Measurements from ENCODE around the gene TENM3. TPM values are rescaled to one million over a fixed set of nuclear protein-coding genes. Genes with fewer than 3 reads are reported as not detected.
"Not testable (repeated sequence)": the region's sequence is repeated elsewhere in the genome, so short reads cannot be mapped to it uniquely, and the experiment has no call there.

TENM3 gene
- total RNA-seq (ENCODE audit: low replicate concordance) = 6.3 and 14.0 TPM in 2 replicates

- DNase-seq (ENCODE audit: low read depth) = not testable (repeated sequence)
These were observed at the start of gene TENM3 for GRCh38 chr4:182243204-182243603. Gene TENM3 (plus strand): TSS chr4:182243402. CDS start chr4:182324021, 80,619 bp downstream.

GRCh38 chr4:182194091-182194824 is 48.9 kb upstream of the TENM3 start:
- H3K4me3 ChIP-seq (ENCODE audit: low read depth, low read length) = no peak overlapping the region
- DNase-seq (ENCODE audit: low read depth) = no peak
- TF ChIP-seq, protein P1, sequence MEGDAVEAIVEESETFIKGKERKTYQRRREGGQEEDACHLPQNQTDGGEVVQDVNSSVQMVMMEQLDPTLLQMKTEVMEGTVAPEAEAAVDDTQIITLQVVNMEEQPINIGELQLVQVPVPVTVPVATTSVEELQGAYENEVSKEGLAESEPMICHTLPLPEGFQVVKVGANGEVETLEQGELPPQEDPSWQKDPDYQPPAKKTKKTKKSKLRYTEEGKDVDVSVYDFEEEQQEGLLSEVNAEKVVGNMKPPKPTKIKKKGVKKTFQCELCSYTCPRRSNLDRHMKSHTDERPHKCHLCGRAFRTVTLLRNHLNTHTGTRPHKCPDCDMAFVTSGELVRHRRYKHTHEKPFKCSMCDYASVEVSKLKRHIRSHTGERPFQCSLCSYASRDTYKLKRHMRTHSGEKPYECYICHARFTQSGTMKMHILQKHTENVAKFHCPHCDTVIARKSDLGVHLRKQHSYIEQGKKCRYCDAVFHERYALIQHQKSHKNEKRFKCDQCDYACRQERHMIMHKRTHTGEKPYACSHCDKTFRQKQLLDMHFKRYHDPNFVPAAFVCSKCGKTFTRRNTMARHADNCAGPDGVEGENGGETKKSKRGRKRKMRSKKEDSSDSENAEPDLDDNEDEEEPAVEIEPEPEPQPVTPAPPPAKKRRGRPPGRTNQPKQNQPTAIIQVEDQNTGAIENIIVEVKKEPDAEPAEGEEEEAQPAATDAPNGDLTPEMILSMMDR (IDR thresholded peaks at IDR 0.05; ENCODE audit: insufficient read depth, low read length) = no peak

More at GRCh38 chr4:182243204-182243603, at the start of gene TENM3:
- H3K4me3 ChIP-seq (ENCODE audit: low read depth, low read length) = not testable (repeated sequence)

DNA sequence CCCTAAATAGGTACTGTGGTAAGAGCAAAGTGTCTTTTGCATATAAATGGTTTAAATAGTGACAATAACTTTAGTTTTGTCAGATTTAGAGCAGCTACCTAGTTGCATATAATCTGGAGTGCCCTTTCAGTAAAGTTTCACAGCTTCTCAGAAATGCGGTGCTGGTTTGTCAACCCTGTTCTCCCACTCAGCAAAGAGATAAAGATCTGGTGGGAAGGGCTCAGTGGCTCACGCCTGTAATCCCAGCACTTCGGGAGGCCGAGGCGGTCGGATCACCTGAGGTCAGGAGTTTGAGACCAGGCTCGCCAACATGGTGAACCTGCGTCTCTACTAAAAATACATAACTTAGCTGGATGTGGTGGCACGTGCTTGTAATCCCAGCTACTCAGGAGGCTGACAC is 45.6 kb upstream of the TENM3 start:
- TF ChIP-seq, protein P1 (IDR thresholded peaks at IDR 0.05; ENCODE audit: insufficient read depth, low read length) = no peak
- no peak for DNase-seq (ENCODE audit: low read depth)
- no peak overlapping the region for H3K4me3 ChIP-seq (ENCODE audit: low read depth, low read length)

- no peak for DNase-seq (ENCODE audit: low read depth)
These were observed 41.3 kb upstream of the TENM3 start for GRCh38 chr4:182201871-182202270.

DNA sequence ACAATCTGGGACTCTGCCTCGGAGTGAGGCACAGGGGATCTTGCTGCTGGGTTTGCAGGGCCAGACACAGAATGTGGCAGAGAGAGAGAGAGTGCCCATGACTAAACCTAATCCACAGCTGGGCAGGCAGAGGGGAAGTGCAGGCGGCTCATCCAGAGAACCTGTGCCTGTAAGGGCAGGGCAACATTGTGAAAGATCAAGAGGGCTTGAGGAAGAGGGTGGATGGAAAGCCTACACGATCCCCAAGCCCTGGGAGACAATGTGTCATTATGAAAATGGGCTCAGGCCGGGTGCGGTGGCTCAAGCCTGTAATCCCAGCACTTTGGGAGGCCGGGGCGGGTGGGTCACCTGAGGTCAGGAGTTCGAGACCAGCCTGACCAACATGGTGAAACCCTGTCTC is 40.6 kb upstream of the TENM3 start:
- DNase-seq (ENCODE audit: low read depth) = no peak
- H3K4me3 ChIP-seq (ENCODE audit: low read depth, low read length) = no peak overlapping the region
- TF ChIP-seq, protein P1 (IDR thresholded peaks at IDR 0.05; ENCODE audit: insufficient read depth, low read length) = no peak

More at GRCh38 chr4:182201871-182202270, 41.3 kb upstream of the TENM3 start:
- H3K4me3 ChIP-seq (ENCODE audit: low read depth, low read length) = no peak overlapping the region
- TF ChIP-seq, protein P1 (IDR thresholded peaks at IDR 0.05; ENCODE audit: insufficient read depth, low read length) = no peak

GRCh38 chr4:182203872-182204411 is 39.3 kb upstream of the TENM3 start:
- H3K4me3 ChIP-seq (ENCODE audit: low read depth, low read length) = no peak overlapping the region
- DNase-seq (ENCODE audit: low read depth) = peak; percentile 19
- TF ChIP-seq, protein P1 (IDR thresholded peaks at IDR 0.05; ENCODE audit: insufficient read depth, low read length) = no peak

DNA sequence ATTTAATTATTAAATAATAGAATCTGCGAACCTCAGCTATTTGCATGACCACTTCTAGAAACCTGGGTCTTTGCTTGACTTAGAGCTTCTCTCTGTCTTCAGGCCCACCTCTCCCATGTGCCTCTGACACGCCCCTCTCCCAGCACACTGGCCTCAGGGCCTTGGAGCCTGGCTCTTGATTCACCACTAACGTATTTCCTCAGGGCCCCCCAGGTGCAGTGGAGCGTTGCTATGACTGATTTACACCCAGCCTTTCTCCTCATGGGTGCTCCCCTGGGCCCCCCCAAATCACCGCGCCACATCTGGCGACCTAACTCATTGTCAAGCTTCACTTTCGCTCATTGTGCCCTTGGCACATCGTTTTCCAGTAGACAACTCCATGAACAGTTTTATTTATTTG is 37.9 kb upstream of the TENM3 start:
- H3K4me3 ChIP-seq (ENCODE audit: low read depth, low read length) = no peak overlapping the region
- no peak for DNase-seq (ENCODE audit: low read depth)
- TF ChIP-seq, protein P1 (IDR thresholded peaks at IDR 0.05; ENCODE audit: insufficient read depth, low read length) = no peak

Measured in fibroblast of the aortic adventitia (primary cell).